H1 (cell line): ENCODE results near the gene CACNA1G. TPM values are rescaled to one million over a fixed set of nuclear protein-coding genes. Genes with fewer than 3 reads are reported as not detected.

ENCODE experiments used
- BACH1 ChIP-seq: IDR thresholded peaks from 2 replicates; pipeline ENCODE4 v1.6.1; 2012; ENCODE audit warnings: low read length, improper control_type of control experiment
- polyA plus RNA-seq, 7 experiments: library from polyadenylated mRNA; depleted of rRNA in 3 of 7; stranded (reverse) in 5 of 7; unstranded in 2 of 7; fragments of >200 nt in 5 of 7; fragments of 200-250 nt in 2 of 7; gene quantifications; 1 replicate in 5 of 7; 2 replicates in 1 of 7; 4 replicates in 1 of 7; pipeline versions ENCODE4 v1.2.1 to v1.2.3, GENCODE V29; 2011 to 2013; ENCODE audit warnings: missing spikeins in 2 of 7, mixed read lengths in 2 of 7
- total RNA-seq: library from RNA; stranded (reverse); fragmentation: NEBNext Ultra II Directional; extraction: Animal tissue kit (Norgen Biotek cat#: 25700); gene quantifications from 2 replicates; pipeline ENCODE4 v1.2.1, GENCODE V29; 2021
- TF ChIP-seq, protein P1 (sequence below): fragments of 300-600 bp; sonication (generic); IDR thresholded peaks from 2 replicates; pipeline ENCODE4 v1.7.1; 2012; ENCODE audit warnings: low read length, moderate library complexity, mild to moderate bottlenecking, inconsistent platforms; ENCODE audit not compliant: insufficient replicate concordance
- TF ChIP-seq, protein P2 (sequence below): IDR thresholded peaks from 2 replicates; pipeline ENCODE4 v1.6.1; 2011; ENCODE audit warnings: low read depth, mild to moderate bottlenecking, low read length; ENCODE audit not compliant: insufficient read depth
- TF ChIP-seq, protein P3 (sequence below), 3 experiments: IDR thresholded peaks; 1 replicate in 2 of 3; 2 replicates in 1 of 3; pipeline versions ENCODE4 v1.5.1 to v1.6.1; 2011; ENCODE audit warnings: low read length in 3 of 3, mild to moderate bottlenecking in 3 of 3, inconsistent platforms in 2 of 3, low read depth in 1 of 3, moderate library complexity in 1 of 3; ENCODE audit not compliant: insufficient read depth in 1 of 3; ENCODE audit errors: control extremely low read depth in 1 of 3
- TF ChIP-seq, protein P4 (sequence below): IDR thresholded peaks from 2 replicates; pipeline ENCODE4 v1.6.1; 2012; ENCODE audit warnings: inconsistent platforms

Gene CACNA1G
- total and polyA plus RNA-seq, 2 of the 8 experiments (the other 6 are each of a cell fraction or from before 2014, with no cell fraction given), result 2.9 to 4.9 TPM

DNA sequence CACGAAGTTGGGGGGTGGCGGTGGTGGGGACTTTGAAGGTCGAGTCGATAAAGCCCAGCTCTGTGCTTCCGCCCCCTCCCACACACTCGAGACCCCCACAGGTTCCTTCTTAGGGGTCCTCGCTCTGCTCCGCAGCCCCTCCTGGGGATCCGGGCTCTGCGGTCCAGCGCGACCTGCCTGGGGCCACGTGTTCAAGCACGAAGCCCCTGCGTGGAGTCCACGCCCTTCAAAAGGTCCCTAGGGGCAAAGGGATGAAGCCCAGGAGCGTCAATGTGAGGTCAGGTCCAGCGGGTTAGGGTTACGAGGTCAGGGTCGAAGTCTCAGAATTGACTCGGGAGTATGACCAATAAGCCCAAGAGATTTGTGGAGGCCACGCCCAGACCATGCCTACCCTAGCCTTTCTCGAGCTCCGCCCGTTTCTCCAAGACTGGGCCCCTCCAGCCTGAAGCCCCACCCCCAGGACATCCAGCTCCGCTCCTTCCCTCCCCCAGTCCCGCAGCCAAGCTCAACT, 786 bp upstream of the CACNA1G start (continued):
- TF ChIP-seq, protein P1, sequence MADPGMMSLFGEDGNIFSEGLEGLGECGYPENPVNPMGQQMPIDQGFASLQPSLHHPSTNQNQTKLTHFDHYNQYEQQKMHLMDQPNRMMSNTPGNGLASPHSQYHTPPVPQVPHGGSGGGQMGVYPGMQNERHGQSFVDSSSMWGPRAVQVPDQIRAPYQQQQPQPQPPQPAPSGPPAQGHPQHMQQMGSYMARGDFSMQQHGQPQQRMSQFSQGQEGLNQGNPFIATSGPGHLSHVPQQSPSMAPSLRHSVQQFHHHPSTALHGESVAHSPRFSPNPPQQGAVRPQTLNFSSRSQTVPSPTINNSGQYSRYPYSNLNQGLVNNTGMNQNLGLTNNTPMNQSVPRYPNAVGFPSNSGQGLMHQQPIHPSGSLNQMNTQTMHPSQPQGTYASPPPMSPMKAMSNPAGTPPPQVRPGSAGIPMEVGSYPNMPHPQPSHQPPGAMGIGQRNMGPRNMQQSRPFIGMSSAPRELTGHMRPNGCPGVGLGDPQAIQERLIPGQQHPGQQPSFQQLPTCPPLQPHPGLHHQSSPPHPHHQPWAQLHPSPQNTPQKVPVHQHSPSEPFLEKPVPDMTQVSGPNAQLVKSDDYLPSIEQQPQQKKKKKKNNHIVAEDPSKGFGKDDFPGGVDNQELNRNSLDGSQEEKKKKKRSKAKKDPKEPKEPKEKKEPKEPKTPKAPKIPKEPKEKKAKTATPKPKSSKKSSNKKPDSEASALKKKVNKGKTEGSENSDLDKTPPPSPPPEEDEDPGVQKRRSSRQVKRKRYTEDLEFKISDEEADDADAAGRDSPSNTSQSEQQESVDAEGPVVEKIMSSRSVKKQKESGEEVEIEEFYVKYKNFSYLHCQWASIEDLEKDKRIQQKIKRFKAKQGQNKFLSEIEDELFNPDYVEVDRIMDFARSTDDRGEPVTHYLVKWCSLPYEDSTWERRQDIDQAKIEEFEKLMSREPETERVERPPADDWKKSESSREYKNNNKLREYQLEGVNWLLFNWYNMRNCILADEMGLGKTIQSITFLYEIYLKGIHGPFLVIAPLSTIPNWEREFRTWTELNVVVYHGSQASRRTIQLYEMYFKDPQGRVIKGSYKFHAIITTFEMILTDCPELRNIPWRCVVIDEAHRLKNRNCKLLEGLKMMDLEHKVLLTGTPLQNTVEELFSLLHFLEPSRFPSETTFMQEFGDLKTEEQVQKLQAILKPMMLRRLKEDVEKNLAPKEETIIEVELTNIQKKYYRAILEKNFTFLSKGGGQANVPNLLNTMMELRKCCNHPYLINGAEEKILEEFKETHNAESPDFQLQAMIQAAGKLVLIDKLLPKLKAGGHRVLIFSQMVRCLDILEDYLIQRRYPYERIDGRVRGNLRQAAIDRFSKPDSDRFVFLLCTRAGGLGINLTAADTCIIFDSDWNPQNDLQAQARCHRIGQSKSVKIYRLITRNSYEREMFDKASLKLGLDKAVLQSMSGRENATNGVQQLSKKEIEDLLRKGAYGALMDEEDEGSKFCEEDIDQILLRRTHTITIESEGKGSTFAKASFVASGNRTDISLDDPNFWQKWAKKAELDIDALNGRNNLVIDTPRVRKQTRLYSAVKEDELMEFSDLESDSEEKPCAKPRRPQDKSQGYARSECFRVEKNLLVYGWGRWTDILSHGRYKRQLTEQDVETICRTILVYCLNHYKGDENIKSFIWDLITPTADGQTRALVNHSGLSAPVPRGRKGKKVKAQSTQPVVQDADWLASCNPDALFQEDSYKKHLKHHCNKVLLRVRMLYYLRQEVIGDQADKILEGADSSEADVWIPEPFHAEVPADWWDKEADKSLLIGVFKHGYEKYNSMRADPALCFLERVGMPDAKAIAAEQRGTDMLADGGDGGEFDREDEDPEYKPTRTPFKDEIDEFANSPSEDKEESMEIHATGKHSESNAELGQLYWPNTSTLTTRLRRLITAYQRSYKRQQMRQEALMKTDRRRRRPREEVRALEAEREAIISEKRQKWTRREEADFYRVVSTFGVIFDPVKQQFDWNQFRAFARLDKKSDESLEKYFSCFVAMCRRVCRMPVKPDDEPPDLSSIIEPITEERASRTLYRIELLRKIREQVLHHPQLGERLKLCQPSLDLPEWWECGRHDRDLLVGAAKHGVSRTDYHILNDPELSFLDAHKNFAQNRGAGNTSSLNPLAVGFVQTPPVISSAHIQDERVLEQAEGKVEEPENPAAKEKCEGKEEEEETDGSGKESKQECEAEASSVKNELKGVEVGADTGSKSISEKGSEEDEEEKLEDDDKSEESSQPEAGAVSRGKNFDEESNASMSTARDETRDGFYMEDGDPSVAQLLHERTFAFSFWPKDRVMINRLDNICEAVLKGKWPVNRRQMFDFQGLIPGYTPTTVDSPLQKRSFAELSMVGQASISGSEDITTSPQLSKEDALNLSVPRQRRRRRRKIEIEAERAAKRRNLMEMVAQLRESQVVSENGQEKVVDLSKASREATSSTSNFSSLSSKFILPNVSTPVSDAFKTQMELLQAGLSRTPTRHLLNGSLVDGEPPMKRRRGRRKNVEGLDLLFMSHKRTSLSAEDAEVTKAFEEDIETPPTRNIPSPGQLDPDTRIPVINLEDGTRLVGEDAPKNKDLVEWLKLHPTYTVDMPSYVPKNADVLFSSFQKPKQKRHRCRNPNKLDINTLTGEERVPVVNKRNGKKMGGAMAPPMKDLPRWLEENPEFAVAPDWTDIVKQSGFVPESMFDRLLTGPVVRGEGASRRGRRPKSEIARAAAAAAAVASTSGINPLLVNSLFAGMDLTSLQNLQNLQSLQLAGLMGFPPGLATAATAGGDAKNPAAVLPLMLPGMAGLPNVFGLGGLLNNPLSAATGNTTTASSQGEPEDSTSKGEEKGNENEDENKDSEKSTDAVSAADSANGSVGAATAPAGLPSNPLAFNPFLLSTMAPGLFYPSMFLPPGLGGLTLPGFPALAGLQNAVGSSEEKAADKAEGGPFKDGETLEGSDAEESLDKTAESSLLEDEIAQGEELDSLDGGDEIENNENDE, result no peak
- 0 out of 2 replicates have a peak, but pooled peaks have one; percentile 35 for TF ChIP-seq BACH1
- TF ChIP-seq, protein P2, sequence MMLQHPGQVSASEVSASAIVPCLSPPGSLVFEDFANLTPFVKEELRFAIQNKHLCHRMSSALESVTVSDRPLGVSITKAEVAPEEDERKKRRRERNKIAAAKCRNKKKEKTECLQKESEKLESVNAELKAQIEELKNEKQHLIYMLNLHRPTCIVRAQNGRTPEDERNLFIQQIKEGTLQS, result no peak
- TF ChIP-seq, protein P3, sequence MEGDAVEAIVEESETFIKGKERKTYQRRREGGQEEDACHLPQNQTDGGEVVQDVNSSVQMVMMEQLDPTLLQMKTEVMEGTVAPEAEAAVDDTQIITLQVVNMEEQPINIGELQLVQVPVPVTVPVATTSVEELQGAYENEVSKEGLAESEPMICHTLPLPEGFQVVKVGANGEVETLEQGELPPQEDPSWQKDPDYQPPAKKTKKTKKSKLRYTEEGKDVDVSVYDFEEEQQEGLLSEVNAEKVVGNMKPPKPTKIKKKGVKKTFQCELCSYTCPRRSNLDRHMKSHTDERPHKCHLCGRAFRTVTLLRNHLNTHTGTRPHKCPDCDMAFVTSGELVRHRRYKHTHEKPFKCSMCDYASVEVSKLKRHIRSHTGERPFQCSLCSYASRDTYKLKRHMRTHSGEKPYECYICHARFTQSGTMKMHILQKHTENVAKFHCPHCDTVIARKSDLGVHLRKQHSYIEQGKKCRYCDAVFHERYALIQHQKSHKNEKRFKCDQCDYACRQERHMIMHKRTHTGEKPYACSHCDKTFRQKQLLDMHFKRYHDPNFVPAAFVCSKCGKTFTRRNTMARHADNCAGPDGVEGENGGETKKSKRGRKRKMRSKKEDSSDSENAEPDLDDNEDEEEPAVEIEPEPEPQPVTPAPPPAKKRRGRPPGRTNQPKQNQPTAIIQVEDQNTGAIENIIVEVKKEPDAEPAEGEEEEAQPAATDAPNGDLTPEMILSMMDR (IDR thresholded peaks at IDR 0.05; ENCODE audit: control extremely low read depth in 1 of 3, insufficient read depth in 1 of 3, low read depth in 1 of 3, low read length in 3 of 3), result no peak
- TF ChIP-seq, protein P4, sequence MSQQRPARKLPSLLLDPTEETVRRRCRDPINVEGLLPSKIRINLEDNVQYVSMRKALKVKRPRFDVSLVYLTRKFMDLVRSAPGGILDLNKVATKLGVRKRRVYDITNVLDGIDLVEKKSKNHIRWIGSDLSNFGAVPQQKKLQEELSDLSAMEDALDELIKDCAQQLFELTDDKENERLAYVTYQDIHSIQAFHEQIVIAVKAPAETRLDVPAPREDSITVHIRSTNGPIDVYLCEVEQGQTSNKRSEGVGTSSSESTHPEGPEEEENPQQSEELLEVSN, result peak; percentile 83
